Embryonic facial prominence (tissue), 1 donor: ENCODE measurements around the gene LRPPRC.

ENCODE experiments used
- DNase-seq: peaks from one replicate; pipeline ENCODE4 v3.0.0-alpha.2; 2016; ENCODE audit errors: extremely low spot score

LRPPRC gene

DNA sequence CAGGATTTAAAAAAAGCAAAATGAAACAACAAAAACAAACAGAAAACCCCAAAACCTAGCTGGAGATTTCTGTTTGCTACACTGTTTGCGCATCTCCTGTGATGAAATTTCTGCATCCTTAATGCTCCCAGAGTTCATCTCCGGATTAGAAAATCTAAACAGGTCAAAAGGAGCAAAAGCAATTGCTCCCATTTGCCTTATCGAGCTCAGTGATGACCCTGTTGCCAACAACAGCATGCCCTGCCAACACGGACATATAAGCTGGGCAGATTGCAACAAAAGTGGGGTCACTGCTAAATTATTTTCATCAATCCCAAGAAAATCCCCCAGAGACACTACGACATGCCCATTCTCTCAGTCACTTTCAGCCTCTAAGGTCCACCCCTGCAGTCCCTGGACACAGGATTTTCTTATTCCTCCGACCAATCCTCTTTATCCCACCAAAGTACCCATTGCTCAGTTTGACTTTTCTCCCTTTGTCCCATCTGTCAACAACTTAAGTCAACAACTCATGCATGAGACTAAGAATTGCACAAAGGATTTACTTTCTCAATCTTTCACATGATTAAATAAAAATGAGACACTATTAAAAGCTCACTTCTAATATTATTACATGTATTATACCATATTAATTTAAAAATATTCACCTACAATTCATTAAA lies 89.2 kb downstream of the LRPPRC start:
- no peak for DNase-seq

DNA sequence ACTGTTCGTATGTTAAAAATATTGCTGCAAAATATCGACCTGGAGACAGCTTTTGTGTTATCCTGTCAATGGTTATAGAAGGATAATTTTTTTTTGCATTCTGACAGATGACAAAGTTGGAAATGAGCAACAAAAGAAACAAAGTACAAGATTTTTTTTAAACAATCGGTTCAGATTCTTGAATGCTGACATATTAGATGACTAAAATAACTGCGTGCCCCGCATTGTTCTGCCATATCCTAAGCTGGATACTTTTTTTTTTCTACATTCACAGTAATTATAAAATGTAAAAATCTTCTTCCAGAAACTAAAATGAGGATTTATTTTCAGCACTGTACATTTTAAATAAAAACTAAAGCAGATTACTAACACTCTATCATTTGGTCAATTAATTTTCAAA lies 89.9 kb downstream of the LRPPRC start:
- DNase-seq = no peak

DNA sequence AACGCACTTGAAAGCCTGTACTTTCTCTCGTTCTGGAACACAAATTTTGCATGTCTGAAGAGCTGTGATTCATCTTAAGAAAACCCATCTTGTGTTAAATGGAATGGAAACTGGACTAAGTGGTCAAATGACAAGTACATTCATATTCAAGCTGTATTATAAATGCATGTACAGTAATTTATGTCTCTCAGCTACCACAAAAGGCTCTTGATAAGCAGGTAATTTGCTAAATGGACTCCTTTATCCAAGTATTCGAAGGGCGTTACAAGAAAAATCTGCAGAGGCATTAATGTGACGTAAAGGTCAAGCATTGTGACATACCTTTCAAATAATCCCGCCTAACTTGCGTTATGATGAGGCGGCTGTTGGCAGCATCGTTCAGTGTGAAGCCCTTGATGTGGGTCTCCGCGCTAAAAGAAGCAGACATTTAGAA lies 90.4 kb downstream of the LRPPRC start:
- no peak for DNase-seq

DNA sequence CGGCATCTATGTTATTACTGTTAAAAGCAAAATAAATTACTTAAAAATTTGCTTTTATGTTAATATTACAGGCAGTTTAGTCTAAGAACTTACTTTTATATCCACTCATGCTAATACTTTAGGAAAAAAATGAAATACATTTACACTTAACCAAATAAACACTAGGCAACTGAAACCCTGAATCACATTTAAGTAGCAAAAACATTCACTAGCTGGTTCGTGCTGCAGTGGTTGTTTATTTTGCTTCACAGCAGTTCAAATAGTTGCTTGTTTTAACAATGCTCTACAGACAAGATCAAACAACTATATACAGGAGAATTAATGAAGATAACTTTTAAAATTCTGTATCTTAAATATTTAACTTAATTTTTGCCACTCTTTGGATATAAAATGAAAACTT lies 96.2 kb downstream of the LRPPRC start:
- DNase-seq = no peak

DNA sequence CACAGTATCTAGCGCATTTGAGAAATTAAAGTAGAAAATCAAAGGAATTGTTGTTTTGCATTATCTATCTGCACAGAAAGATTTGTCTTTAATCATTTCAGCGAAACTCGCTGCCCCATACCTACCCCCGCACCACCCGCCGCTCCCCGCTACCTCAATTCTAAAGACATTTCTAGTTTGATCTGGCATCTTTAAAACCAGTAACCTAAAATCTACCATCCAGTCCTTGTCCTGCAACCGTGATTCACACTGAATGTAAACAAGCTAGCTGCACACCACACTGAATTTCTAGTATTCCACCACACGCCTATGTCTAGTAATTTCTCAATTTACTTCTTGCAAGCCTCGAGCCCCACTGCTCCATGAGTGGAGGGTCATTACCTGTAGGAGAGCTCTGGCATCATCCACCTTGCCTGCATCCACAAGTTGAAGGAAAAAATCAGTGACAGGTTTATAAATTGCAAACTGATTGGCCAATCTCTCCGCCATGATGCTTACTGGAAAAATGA lies 96.9 kb downstream of the LRPPRC start:
- no peak for DNase-seq

DNA sequence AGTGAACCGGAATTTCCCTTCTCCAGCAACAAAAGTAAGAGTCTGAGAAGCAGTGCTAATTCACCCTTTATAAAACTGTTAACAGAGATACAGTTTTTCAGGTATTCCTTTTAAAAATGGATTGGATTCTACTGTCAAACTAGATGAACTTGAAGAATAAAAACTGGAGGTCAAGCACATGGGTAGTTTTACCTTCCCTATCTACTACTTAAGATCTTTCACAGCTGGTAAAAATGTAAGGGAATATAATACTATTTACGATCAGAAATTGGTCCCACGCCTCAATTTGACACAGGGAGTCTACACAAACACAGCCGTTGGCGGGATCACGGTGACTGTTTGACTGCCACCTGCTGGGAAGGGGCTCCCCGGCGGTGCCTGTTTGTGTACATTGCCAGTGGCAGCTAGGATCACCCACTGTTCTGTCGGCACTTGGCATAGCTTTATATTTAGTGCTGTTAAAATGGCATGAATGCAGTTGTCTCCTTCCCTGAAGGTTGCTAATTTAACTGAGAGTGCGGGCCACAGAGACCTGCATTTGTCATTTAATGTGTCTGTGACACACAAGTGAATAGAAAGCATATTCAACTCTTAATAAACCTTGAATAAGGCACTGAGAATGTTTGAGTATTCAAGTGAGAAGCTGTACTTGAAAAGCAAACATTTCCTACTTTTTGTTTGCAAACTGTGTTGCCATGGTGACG lies 97.5 kb downstream of the LRPPRC start:
- DNase-seq = no peak

DNA sequence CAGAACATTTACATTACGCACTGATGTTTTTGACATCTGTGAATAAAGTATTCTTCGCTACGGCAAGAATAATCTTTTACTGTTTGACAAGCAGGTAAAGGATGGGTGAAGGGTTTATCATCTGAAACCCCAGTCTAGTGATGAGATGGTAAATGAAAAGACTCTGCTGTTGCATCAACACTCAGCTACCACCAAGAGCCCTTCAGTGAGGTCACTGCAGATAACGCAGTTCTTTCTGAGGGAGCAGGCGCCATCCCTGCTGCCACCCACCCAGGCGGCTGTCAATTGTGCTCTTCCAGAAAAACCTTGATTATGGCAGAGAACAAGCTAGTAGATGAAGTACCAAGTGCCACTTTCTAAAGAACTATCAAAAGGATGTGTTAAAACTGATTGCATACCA lies 98.3 kb downstream of the LRPPRC start:
- no peak for DNase-seq

DNA sequence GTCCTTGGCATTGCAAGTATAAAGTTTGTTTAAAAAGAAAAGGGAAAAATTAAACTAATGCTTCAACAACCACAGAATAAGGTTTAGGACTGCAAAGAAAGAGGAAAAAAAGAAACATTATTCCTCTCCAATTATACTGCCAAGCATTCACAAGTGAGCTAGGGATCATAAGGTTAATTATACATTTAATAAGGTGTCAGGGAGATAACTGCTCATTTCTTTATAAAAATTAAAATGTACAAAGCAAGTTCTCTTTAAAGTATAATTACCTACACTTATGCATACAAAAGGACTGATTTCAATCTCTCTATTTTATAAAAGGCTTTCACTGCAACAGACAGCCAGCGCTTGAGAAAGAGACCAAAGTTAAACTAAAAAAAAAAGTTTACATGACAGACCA lies 98.9 kb downstream of the LRPPRC start:
- no peak for DNase-seq

DNA sequence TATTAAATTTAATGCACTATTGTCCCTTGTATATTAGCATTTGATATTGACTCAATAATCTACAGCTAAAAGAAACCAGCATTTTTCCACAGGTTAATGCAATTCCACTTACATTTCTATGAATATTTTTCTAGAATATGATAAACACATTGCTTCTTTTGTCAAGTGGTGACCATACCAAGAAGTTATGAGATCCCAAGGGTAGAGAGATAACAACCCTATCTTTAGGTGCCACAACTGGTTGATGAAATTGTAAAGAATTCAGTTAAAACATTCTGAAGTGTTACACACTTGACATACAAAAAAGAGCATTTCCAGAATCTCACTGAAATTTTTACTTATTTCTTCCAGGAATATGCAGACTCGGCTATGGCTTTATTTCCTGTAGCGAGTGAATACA lies 101.0 kb downstream of the LRPPRC start:
- DNase-seq = no peak

DNA sequence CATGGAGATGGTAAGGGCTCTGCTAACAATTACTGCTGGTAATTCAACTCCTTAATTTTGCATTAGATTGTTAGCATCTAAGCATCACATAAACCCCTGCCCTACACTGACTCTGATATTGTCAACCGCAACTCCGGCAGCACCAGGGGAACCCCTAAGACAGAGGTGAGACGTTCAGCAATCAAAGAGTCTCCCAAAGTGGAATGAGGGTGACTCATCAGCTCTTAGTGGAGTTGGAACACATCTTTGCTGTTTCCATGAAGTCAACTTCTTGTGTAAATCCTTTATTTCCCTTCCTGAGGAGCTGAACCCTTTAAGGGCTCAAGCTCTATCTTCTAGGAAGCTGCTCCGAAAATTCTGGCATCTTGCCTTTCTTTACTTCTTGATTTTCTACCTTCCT lies 104.9 kb downstream of the LRPPRC start:
- DNase-seq = no peak

DNA sequence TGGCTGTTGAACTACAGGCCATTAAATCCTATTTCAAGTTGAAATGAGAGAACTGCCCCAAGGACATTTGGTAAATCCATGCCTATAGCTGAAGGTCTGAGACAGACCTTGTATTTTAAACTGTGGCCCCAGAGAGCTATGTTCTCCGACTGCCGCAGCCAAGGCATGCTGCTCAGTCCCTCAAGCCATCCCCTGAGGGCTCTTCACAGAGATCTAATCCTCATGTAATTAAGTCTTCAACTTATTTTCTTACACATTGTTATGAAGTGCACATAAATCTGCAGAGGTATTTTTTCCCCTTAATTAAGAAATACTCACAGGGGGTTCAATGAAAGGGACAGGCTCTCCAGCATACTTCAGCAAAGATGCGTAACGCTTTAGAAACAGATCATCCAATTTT lies 106.4 kb downstream of the LRPPRC start:
- no peak for DNase-seq

DNA sequence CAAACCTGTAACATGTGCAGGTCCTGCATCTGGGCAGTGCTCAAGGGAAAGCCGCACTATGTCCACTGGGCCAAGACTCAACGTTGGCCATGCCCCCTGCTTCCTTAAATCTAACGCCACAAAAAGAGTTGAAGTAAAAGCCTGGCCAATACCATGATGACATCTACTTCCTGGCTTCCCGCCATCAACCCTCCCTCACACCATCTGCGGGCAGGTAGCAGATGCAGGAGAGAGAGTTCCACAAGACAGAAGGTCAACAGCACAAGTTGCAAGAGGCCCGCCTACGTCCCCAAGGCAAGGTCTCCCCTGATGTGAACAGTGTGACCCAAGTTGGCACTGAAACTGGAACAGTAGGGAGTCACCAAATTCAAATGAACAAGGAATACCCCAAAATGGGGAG lies 108.6 kb downstream of the LRPPRC start:
- no peak for DNase-seq

DNA sequence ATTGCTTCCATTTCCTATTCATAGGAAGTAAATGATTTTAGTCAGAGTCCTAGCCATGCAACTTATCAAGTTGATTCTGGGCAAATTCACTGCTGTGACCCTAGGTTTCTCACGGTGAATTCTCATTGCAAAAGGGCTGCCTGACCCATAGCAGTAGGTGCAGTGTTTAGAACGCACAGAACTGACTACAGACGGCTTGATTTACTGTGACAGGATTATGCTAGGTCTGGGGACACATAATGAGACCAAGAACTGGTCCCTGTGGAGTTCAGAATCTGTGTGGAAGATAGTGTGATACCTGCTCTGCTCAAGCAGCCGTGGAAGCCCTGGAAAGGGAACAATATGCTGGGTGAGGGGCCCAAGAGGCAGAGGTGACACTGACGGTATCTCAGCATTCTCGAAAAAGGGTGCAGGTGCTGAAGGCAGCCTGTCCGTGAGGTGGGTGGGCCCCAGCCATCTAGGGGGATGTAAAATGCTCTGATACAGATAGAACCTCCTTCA lies 110.6 kb downstream of the LRPPRC start:
- no peak for DNase-seq

DNA sequence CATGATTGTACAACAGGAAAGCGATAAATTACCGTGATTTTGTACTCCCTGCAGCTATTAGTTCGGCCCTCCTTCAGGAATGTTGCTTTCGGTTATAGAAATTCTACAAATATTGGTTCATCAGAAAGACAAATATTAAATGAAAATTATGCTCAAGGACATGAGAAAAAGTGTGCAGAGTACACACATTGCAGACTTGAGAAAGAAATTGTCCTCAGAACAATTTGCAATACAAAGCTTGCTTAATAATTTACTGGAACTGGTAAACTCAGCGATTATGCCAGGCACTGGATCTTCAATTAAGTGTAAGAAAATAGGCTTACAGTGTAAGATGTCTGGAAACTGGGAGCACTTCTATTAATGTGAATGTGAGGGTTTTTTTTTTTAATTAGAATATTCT lies 111.1 kb downstream of the LRPPRC start:
- no peak for DNase-seq

DNA sequence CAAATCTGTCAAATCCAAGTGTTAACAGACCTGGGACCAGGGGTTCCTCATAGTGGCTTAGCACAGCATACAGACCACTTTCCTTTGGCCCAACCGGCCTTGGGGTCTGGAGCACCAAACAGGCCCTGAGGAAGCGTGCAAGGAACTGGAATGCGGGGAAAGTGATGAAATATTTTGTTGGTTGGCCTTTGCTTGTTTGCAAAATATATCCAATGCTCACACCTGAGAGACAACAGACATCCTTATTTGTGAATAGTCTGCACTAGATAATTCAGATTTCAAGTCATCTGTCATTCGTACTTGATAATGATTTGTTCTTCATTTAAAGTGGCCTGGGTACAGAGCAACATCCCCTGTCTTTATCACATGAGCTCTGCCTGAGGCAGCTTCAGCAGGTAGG lies 113.5 kb downstream of the LRPPRC start:
- no peak for DNase-seq

DNA sequence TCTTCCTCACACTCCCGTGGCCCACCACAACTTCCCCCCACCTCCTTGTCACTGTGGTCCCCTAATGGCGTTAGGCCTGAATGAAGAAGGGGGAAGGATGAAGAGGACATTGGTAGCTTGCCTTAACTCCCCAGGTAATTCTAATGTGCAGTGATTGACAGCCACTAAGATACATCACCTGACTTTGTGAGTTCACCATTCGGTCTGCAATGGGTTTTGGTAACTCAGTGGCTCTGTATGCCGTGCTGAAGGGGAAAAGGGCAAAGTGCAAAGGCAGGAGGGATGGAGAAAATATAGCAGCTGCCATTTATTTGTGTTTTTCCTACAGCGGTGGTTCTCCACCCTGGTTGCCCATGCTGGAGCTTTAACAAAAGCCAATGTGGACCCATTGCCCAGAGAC lies 114.8 kb downstream of the LRPPRC start:
- no peak for DNase-seq

DNA sequence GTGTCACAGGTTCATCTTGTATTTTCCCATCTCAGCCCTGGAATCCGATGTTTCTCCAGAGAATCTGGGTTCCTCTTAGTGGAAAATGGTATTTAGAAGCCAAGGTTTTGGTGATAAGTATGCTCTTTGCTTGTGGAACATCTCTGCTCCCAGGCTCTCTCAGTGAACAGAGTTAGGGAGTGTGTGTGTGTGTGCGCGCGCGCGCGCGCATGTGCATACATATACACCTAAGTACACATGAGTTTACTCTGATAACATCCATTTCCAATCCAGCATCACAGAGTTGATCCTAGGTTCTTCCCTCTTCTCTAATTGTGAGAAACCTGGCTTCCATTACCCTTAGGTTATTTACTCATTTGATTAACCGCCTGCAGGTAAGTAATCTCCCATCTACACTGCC lies 115.3 kb downstream of the LRPPRC start:
- no peak for DNase-seq

DNA sequence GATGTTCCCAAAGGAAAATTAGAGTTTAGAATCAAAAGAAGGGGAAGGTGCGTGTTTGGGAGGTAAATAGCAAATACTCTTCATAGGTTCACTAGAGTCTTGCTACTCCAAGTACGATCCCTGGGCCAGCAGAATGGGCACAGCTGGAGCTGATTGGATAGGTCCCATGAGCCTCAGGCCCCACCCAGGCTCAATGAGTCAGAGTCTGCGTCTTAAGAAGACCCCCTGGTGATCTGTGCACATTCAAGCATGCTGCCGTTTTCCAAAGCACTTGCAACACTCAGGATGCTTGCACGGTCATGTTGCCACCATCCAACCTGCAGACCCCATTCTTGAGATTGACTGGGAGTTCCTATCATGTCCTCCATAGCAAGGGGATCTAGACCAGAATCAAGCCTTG lies 116.5 kb downstream of the LRPPRC start:
- DNase-seq = no peak

DNA sequence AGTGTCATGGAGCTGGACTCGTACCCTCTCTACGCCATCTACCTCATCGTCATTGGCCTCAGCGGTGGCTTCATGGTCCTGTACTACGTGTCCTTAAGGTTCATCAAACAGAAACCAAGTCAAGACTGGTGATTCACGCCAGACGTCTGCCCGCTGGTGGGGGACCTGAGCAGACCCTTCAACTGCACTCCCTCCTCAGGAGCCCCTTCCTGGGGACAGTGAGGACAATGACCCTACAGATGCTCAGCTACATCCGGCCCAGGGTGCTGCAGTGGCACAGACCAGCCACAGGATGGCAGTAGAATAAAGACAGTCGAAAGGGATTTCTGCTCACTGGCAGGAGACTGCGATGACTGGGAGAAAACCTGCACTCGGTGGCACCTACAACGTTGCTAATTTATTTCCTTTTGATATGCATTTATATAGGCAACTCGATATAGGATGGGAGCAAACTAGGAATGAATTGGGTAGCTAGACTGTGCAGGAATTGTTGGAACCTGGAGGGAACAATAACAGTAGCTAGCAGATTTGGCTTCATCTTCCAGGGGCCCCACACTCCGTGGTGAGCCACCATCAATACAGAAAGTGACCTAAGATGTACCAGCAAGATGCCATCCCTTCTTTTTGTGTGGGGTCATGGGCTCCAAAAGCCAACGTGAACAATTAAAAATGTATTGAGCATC lies 117.9 kb downstream of the LRPPRC start:
- no peak for DNase-seq

DNA sequence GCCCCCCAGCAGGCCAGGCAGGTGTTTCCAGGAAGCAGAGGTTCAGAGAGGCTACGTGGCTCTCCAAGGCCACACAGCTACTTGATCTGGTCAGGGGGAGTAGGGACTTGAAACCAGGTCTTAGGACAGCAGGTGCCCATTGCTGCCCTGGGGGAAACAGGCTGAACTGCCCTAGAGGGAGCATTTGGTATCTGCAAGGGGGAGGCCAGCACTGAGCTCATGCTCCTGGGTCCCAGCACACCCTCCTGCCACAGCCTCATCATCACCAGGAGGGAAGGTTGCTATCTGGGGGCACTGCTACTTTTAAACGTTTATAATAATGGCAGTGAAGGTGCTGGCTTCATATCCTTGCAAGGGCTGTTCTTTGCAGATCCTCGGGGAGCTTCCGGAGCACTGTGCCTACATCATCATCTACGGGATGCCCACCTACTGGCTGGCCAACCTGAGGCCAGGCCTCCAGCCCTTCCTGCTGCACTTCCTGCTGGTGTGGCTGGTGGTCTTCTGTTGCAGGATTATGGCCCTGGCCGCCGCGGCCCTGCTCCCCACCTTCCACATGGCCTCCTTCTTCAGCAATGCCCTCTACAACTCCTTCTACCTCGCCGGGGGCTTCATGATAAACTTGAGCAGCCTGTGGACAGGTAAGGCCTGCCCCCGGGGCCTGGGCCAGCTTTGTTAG lies 120.9 kb downstream of the LRPPRC start:
- DNase-seq = no peak

DNA sequence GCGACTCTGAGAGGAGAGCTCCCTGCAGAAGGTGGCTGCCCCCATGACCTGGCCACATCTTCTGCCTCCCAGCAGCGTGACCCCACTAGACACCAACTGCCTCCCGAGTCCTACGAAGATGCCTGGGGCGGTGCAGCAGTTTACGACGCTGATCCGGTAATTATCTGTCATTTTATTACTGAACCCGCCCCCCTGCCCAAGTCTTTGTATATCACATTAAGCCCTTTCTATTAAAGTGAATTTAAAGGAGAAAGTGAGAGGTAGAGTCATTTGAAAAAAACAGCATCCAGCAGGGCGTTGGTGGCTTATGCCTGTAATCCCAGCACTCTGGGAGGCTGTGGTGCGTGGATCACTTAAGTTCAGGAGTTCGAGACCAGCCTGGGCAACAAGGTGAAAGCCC lies 123.6 kb downstream of the LRPPRC start:
- no peak for DNase-seq

DNA sequence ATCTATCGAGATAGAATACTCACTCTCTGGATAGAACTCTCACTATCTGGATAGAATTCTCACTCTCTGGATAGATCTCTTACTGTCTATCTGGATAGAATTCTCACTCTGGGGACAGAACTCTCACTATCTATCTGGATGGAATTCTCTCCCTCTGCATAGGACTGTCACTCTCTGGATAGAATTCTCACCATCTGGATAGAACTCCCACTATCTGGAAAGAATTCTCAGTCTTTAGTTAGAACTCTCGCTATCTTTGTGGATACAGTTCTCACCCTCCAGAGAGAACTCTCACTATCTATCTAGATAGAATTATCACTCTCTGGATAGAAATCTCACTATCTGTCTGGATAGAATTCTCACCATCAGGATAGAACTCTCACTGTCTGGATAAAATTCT lies 140.5 kb downstream of the LRPPRC start:
- DNase-seq = no peak
